Type B pancreatic cell (in vitro differentiated cells): ENCODE measurements around the gene TOP3B. TPM values are rescaled to one million over a fixed set of nuclear protein-coding genes. Genes with fewer than 3 reads are reported as not detected.
A peak's percentile ranks its signal among the peaks of the same experiment; 100 is the strongest.

Experiments used
- DNase-seq: peaks from one replicate; pipeline ENCODE4 v3.0.0; 2021; ENCODE audit warnings: mixed read lengths; ENCODE audit not compliant: unreplicated experiment; ENCODE audit errors: extremely low spot score
- H3K27ac Mint-ChIP-seq: 2 replicates; pipeline ENCODE4 v1.8.0; 2021; ENCODE audit warnings: mild to moderate bottlenecking, mixed read lengths
- H3K27me3 Mint-ChIP-seq: 2 replicates; pipeline ENCODE4 v1.8.0; 2021; ENCODE audit warnings: mixed read lengths
- H3K36me3 Mint-ChIP-seq: 2 replicates; pipeline ENCODE4 v1.8.0; 2021; ENCODE audit warnings: mixed read lengths
- H3K4me1 Mint-ChIP-seq: one replicate; pipeline ENCODE4 v1.8.0; 2021; ENCODE audit warnings: mixed read lengths; ENCODE audit not compliant: unreplicated experiment
- H3K4me3 Mint-ChIP-seq: 2 replicates; pipeline ENCODE4 v1.8.0; 2021; ENCODE audit warnings: mild to moderate bottlenecking, mixed read lengths
- H3K9me3 Mint-ChIP-seq: 2 replicates; pipeline ENCODE4 v1.8.0; 2021; ENCODE audit warnings: mixed read lengths
- total RNA-seq: library from RNA; stranded (reverse); gene quantifications from 2 replicates; pipeline ENCODE4 v1.2.1, GENCODE V29; 2021; ENCODE audit warnings: low replicate concordance
- TF ChIP-seq, protein P1 (sequence below): fragments of 200-600 bp; sonication (generic); conservative IDR thresholded peaks from 2 replicates; pipeline ENCODE4 v1.5.0; 2021; ENCODE audit warnings: antibody characterized with exemption, mild to moderate bottlenecking

The TOP3B gene
- total RNA-seq, 1 donor from 2014 or later, result 66.3 TPM

DNA sequence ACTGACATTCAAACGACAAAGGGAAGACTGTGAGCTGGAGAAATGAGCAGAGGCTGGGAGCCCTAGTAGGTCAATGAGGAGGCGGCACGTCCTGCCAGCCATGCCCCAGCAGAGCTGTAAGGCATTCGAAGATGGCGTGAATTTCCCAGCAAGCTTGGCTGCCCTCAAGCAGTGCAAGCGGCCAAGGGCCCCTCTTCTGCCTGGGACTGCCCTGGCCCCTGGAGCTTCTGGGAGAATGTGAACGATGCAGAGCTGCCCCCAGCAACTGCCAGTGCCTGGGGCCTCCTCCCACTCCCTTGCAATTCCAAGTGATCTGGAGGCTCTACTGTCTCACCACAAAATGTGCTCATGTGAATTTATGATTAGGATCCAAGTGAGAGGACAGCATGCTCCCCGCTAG is 34.2 kb downstream of the TOP3B start:
- Mint-ChIP-seq H3K27me3 (no peaks in the 10 kb centered on the region), H3K27ac (no peak overlapping the region), H3K36me3 (peaks cover 4% of the 10 kb centered on the region), H3K4me3 (no peak overlapping the region), H3K9me3 (no peaks in the 10 kb centered on the region), H3K4me1 (peaks cover 24% of the 10 kb centered on the region)
- TF ChIP-seq, protein P1, sequence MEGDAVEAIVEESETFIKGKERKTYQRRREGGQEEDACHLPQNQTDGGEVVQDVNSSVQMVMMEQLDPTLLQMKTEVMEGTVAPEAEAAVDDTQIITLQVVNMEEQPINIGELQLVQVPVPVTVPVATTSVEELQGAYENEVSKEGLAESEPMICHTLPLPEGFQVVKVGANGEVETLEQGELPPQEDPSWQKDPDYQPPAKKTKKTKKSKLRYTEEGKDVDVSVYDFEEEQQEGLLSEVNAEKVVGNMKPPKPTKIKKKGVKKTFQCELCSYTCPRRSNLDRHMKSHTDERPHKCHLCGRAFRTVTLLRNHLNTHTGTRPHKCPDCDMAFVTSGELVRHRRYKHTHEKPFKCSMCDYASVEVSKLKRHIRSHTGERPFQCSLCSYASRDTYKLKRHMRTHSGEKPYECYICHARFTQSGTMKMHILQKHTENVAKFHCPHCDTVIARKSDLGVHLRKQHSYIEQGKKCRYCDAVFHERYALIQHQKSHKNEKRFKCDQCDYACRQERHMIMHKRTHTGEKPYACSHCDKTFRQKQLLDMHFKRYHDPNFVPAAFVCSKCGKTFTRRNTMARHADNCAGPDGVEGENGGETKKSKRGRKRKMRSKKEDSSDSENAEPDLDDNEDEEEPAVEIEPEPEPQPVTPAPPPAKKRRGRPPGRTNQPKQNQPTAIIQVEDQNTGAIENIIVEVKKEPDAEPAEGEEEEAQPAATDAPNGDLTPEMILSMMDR, result no peak
- DNase-seq, result peak; percentile 62

GRCh38 chr22:21947040-21948014 is 35.3 kb downstream of the TOP3B start:
- peak overlapping the region; percentile 21 for H3K27ac Mint-ChIP-seq

DNA sequence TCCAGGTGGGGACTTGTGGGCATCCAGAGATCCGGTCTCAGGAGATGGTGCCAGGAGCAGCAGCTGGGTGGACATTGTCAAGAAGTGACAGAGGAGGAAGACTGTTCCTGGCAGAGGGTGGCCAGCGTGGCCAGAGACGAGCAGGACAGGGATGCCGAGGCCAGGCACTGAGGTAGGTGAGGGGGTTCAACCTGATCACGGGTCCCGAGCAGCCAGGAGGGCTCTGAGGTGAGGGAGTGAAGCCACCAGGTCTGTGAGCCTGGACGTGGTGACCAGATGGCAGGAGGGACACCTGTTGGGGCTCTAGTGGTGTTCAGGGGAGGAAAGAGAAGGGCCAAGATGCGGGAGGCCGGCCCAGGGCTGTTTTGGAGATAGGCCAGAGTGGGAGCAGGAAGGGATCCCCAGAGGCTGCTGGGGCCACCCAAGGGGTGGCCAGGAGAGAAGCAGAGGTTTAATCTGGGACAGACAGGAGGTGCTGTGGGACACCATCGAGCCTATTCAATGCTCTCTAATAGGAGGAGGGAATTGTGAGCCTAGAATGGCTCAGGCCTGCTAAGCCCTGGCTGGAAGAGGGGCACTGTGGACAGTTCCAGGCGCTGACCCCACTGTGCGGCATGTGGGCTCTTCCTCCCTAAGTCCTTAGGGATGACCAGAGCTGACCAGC is 36.2 kb downstream of the TOP3B start:
- TF ChIP-seq, protein P1, result no peak
- peak; percentile 61 for DNase-seq
- no peak overlapping the region for H3K27ac Mint-ChIP-seq
- H3K4me1 Mint-ChIP-seq, result peaks cover 21% of the 10 kb centered on the region
- H3K36me3 Mint-ChIP-seq, result peaks cover 4% of the 10 kb centered on the region
- H3K27me3 Mint-ChIP-seq, result no peaks in the 10 kb centered on the region
- H3K9me3 Mint-ChIP-seq, result no peaks in the 10 kb centered on the region
- no peak overlapping the region for H3K4me3 Mint-ChIP-seq

More at GRCh38 chr22:21947040-21948014, 35.3 kb downstream of the TOP3B start:
- no peaks in the 10 kb centered on the region for H3K27me3 Mint-ChIP-seq
- TF ChIP-seq, protein P1, result peak; percentile 70
- H3K9me3 Mint-ChIP-seq, result no peaks in the 10 kb centered on the region
- H3K4me3 Mint-ChIP-seq, result peak overlapping the region; percentile 24
- H3K4me1 Mint-ChIP-seq, result peaks cover 24% of the 10 kb centered on the region
- DNase-seq, result peak; percentile 63
- peaks cover 4% of the 10 kb centered on the region for H3K36me3 Mint-ChIP-seq

- H3K27me3 Mint-ChIP-seq, result no peaks in the 10 kb centered on the region
- no peak overlapping the region for H3K27ac Mint-ChIP-seq
- H3K4me3 Mint-ChIP-seq, result no peak overlapping the region
- H3K36me3 Mint-ChIP-seq, result peaks cover 4% of the 10 kb centered on the region
- H3K9me3 Mint-ChIP-seq, result no peaks in the 10 kb centered on the region
- TF ChIP-seq, protein P1, result no peak
- H3K4me1 Mint-ChIP-seq, result peaks cover 25% of the 10 kb centered on the region
- DNase-seq, result peak; percentile 54
These were observed 36.9 kb downstream of the TOP3B start for GRCh38 chr22:21945453-21946261.

DNA sequence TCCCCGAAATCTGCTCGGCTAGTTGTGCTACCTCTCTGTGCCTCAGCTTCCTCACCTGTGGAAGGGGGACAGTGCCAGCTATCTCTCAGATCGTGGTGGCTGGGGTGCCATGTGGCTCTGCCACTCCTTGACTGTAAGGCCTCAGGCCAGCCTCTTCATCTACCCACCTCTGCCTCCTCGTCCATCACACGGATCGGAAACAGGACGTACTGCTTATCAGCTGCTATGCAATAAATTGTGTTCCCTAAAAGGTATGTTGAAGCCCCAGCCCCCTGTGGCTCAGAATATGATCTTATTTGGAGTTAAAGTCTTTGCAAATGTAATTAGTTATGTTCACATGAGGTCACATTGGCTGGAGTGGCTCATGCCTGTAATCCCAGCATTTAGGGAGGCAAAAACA is 37.7 kb downstream of the TOP3B start:
- no peak overlapping the region for H3K27ac Mint-ChIP-seq
- H3K9me3 Mint-ChIP-seq, result no peaks in the 10 kb centered on the region
- peaks cover 25% of the 10 kb centered on the region for H3K4me1 Mint-ChIP-seq
- H3K27me3 Mint-ChIP-seq, result no peaks in the 10 kb centered on the region
- no peak for DNase-seq
- H3K4me3 Mint-ChIP-seq, result no peak overlapping the region
- TF ChIP-seq, protein P1, result no peak
- peaks cover 4% of the 10 kb centered on the region for H3K36me3 Mint-ChIP-seq
